ENCODE data around the gene PARVB.

- TF ChIP-seq CTCF (IDR thresholded peaks at IDR 0.05; ENCODE audit: extremely low read depth in 1 of 2, insufficient read depth in 1 of 2, low read depth in 1 of 2, low read length in 2 of 2) (no peak), GATA2 (IDR thresholded peaks at IDR 0.05; ENCODE audit: insufficient read depth, insufficient read length, low read depth, low read length) (no peak), POLR2AphosphoS5 (IDR thresholded peaks at IDR 0.05; ENCODE audit: insufficient read depth, low read depth, low read length) (no peak), EZH2 (IDR thresholded peaks at IDR 0.05; ENCODE audit: borderline replicate concordance, low read depth, low read length, severe bottlenecking) (no peak), MAX (IDR thresholded peaks at IDR 0.05; ENCODE audit: insufficient read depth, insufficient read length) (no peak), POLR2A (IDR thresholded peaks at IDR 0.05; ENCODE audit: low read depth, low read length) (no peak), FOS (IDR thresholded peaks at IDR 0.05; ENCODE audit: borderline replicate concordance, insufficient read depth, low read length) (no peak), MYC (IDR thresholded peaks at IDR 0.05; ENCODE audit: low read depth, low read length) (no peak), JUN (IDR thresholded peaks at IDR 0.05; ENCODE audit: borderline replicate concordance, insufficient read depth, insufficient read length, low read depth) (no peak)
Observed at GRCh38 chr22:44019846-44020245, 4.3 kb upstream of the PARVB start.

Data from endothelial cell of umbilical vein (primary cell).